Measurements from ENCODE around the gene RRP15.

- TF ChIP-seq EZH2 (IDR thresholded peaks at IDR 0.05; ENCODE audit: low read length, missing control alignments) (no peak), CTCF (conservative IDR thresholded peaks at IDR 0.05 in 1 of 2, IDR thresholded peaks at IDR 0.05 in 1 of 2; ENCODE audit: low read depth in 1 of 2, low read length in 2 of 2) (no peak)
Observed at GRCh38 chr1:218254296-218254946, 30.7 kb upstream of the RRP15 start.
